C4-2B (cell line): ENCODE results near the gene DCLK1.

ENCODE experiments used
- CTCF ChIP-seq: fragments of 450-650 bp; conservative IDR thresholded peaks from 2 replicates; pipeline ENCODE4 v1.5.1; 2017; ENCODE audit warnings: mild to moderate bottlenecking
- ZFX ChIP-seq: fragments of 450-650 bp; IDR thresholded peaks from 2 replicates; pipeline ENCODE4 v1.6.1; 2017

- TF ChIP-seq CTCF (no peak), ZFX (no peak)
These were observed 350.6 kb downstream of the DCLK1 start for GRCh38 chr13:35780613-35781012.
